ENCODE data around the gene LCN15. TPM values are rescaled to one million over a fixed set of nuclear protein-coding genes. Genes with fewer than 3 reads are reported as not detected.

LCN15 gene
- total RNA-seq, 4 donors from 2014 or later = not detected

DNA sequence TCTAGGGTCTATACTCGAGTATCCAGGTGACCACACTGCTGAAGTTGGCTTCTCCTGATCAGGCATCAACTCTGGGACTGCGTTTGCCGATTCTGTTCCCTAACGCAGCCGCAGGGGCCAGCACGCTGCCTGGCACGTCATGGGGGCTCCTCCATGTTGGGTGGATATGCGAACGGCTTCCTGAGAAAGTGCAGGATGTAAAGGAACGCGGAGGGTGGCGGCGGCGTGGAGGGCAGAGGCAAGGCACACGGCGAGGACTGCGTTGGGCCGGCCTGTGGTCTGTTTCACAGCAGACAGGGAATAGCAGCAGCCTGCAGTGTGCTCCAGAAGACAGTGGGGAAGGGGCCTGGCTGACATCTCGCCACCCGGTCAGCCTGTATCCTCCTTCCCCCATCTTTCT is 25.4 kb downstream of the LCN15 start:
- intact Hi-C loops (cut with DNase I) = no loop called here
- H3K36me3 ChIP-seq = no peaks in the 10 kb centered on the region
- no peak for DNase-seq
- no peak overlapping the region for H3K4me3 ChIP-seq
- H3K9me3 ChIP-seq = no peaks in the 10 kb centered on the region
- no peak overlapping the region for H3K27ac ChIP-seq
- WGBS, 2 donors = 87 to 94% methylated on average over 3 to 19 of the region's 20 CpGs
- H3K27me3 ChIP-seq = peaks cover 10 to 60% (median 20%) of the 10 kb centered on the region in 4 donors
- peaks cover 24 to 34% (median 29%) of the 10 kb centered on the region in 3 donors for H3K4me1 ChIP-seq
- TF ChIP-seq POLR2A (IDR thresholded peaks at IDR 0.05) = no peak
- TF ChIP-seq, protein P1, sequence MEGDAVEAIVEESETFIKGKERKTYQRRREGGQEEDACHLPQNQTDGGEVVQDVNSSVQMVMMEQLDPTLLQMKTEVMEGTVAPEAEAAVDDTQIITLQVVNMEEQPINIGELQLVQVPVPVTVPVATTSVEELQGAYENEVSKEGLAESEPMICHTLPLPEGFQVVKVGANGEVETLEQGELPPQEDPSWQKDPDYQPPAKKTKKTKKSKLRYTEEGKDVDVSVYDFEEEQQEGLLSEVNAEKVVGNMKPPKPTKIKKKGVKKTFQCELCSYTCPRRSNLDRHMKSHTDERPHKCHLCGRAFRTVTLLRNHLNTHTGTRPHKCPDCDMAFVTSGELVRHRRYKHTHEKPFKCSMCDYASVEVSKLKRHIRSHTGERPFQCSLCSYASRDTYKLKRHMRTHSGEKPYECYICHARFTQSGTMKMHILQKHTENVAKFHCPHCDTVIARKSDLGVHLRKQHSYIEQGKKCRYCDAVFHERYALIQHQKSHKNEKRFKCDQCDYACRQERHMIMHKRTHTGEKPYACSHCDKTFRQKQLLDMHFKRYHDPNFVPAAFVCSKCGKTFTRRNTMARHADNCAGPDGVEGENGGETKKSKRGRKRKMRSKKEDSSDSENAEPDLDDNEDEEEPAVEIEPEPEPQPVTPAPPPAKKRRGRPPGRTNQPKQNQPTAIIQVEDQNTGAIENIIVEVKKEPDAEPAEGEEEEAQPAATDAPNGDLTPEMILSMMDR (IDR thresholded peaks at IDR 0.05) = no peak

DNA sequence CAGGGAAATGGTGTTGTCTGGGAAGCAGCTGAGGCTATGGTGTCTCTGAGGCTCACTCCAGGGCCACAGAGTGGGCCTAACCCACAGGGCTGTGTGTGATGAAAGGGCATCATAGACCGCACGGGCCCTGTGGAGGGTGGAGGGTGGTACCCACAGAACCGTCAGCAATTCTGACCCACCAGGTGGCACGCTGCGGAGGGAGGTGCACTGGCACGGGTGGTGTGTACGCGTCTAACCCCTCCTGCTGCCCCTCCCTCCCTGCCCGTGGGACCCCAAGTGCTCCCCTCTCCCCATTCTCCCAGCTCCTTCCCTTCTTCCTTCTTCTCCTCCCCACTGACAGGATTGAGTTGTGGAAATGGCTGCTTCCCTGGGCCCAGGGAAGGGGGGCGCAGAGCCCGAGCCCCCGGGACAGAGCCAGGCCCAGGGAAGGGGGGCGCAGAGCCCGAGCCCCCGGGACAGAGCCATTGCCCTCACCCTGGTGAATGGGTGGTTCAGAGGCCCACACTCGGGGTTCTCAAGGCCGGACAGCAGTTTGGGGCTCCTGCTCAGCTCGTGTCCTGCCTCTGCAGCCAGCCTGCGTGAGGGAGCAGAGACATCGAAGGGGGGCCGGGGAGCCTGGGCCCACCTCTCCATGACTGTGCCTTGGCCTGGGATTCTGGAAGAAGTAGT is 28.4 kb downstream of the LCN15 start:
- intact Hi-C loops (cut with DNase I) = no loop called here
- 81 to 86% methylated on average over 4 to 12 of the region's 21 CpGs for WGBS, 2 donors
- no peaks in the 10 kb centered on the region for H3K9me3 ChIP-seq
- TF ChIP-seq POLR2A (IDR thresholded peaks at IDR 0.05) = no peak
- TF ChIP-seq, protein P1 (IDR thresholded peaks at IDR 0.05) = no peak
- no peak for DNase-seq
- H3K36me3 ChIP-seq = no peaks in the 10 kb centered on the region
- H3K27ac ChIP-seq = no peak overlapping the region
- H3K27me3 ChIP-seq = peaks cover 0 to 30% (median 5%) of the 10 kb centered on the region in 4 donors
- no peak overlapping the region for H3K4me3 ChIP-seq
- H3K4me1 ChIP-seq = peaks cover 0 to 4% (median 2%) of the 10 kb centered on the region in 3 donors

DNA sequence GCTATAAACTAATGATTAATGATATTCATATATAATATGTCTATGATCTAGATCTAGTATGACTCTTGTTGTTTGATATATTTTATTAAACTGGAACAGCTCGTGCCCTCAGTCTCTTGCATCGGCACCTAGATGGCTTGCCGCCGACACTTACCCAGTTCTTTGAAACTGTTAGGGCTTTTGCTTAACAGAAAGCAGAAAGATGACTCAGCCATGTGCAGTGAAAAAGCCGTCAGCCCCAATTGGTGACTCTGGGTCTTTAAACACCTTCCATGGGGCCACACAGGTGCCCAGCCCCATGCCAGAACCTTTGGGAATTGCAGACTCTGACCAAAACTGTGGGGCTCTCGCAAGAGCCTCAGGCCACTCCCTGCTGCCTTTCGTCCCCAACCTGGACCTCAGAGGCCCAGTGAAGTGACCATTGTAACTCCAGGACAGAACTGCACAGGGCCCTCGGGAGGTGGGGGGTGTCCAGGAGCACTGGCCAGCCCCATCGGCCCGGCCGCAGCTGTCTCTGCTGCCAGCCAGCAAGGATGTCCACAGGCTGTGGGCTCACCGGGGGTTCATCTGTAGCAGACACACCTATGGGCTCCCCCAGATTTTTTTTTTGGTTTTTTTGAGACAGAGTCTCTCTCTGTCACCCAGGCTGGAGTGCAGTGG is 29.4 kb downstream of the LCN15 start:
- TF ChIP-seq, protein P1 (IDR thresholded peaks at IDR 0.05) = no peak
- TF ChIP-seq POLR2A (IDR thresholded peaks at IDR 0.05) = no peak
- Histone ChIP-seq H3K9me3 (no peaks in the 10 kb centered on the region), H3K27ac (no peak overlapping the region), H3K36me3 (no peaks in the 10 kb centered on the region), H3K4me1 (no peaks in the 10 kb centered on the region), H3K4me3 (no peak overlapping the region), H3K27me3 (peaks cover 0 to 20% (median 0%) of the 10 kb centered on the region in 4 donors)
- 82 to 88% methylated on average over 7 to 10 of the region's 12 CpGs for WGBS, 2 donors
- intact Hi-C loops (cut with DNase I) = no loop called here
- no peak for DNase-seq

DNA sequence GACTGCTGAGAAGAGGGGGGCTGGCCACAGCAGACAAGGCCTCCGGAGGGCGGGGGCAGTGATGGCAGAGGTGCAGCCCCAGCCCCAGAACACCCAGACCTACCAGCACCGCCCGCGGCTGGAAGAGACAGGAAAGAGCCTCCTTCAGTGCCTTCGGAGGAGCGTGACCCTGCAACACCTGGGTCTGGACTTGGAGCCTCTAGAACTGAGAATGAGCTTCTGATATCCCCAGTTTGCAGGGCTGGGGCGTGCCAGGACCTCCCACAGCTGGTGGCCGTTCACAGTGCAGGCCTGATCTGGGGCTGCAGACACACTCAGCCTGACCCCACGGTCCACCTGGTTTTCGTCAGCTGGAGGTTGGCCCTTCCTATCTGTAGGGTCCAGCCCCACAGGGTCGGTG is 30.7 kb downstream of the LCN15 start:
- no peak for DNase-seq
- Histone ChIP-seq H3K27me3 (peaks cover 0 to 7% (median 0%) of the 10 kb centered on the region in 4 donors), H3K4me3 (no peak overlapping the region), H3K9me3 (no peaks in the 10 kb centered on the region), H3K27ac (no peak overlapping the region), H3K4me1 (peaks cover 7 to 10% (median 8%) of the 10 kb centered on the region in 3 donors), H3K36me3 (no peaks in the 10 kb centered on the region)
- 73 to 83% methylated on average over 8 to 10 of the region's 12 CpGs for WGBS, 2 donors
- intact Hi-C loops (cut with DNase I) = no loop called here
- TF ChIP-seq, protein P1 (IDR thresholded peaks at IDR 0.05) = no peak
- no peak for TF ChIP-seq POLR2A (IDR thresholded peaks at IDR 0.05)

DNA sequence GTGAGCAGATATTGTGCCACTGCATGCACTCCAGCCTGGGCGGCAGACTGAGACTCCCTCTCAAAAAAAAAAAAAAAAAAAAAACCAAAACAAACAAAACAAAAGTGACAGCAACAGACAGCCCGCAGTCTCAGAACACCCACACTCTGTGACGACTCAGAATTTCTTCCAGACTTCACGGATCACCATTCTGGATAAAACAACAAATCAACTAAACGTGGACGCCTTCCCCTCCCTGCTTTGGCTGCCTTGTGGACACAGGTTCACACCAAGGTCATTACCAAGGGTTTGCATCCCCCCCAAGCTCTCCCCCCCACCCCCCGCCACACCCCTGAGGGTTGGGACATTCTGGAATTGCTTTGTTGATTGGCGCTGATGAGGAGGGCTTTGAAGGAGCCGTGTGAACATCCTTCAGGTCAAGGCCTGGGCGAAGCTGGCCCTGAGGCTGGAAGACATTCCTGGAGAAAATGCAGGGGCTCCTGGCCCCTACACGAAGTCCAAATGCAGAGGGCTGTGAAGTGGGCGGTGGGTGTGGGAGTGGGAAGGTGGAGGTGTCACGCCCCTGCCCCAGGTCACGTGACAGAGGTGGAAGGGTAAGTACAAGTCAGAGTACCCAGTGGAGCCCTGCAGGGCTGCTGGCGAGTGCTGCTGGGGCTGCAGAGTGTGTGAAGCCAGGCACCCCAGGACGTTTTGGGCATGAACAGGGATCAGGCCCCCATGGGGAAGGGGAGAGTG is 31.7 kb downstream of the LCN15 start:
- no peaks in the 10 kb centered on the region for H3K9me3 ChIP-seq
- 42 to 65% methylated on average over 7 to 9 of the region's 16 CpGs for WGBS, 2 donors
- no peaks in the 10 kb centered on the region for H3K36me3 ChIP-seq
- no peak overlapping the region for H3K27ac ChIP-seq
- intact Hi-C loops (cut with DNase I) = no loop called here
- TF ChIP-seq, protein P1 (IDR thresholded peaks at IDR 0.05) = no peak
- TF ChIP-seq POLR2A (IDR thresholded peaks at IDR 0.05) = no peak
- H3K4me3 ChIP-seq = no peak overlapping the region
- no peak for DNase-seq
- peaks cover 8 to 15% (median 9%) of the 10 kb centered on the region in 3 donors for H3K4me1 ChIP-seq
- H3K27me3 ChIP-seq = no peaks in the 10 kb centered on the region
